NOMO-1 treated with dmso at 0.1 percent for 144 hours (cell line): ENCODE results near the gene OSBPL7.
"Not testable (repeated sequence)": the region's sequence is repeated elsewhere in the genome, so short reads cannot be mapped to it uniquely, and the experiment has no call there.

Experiments used
- DNase-seq: peaks from one replicate; lab custom pipeline; 2025; ENCODE audit not compliant: unreplicated experiment; lab: John Stamatoyannopoulos, UW

OSBPL7 gene

GRCh38 chr17:47774987-47775580, 46.5 kb downstream of the OSBPL7 start:
- no peak for DNase-seq

GRCh38 chr17:47774331-47774730, 47.3 kb downstream of the OSBPL7 start:
- DNase-seq: no peak

- DNase-seq: not testable (repeated sequence)
Measured at GRCh38 chr17:47773649-47774048, 47.9 kb downstream of the OSBPL7 start.

- no peak for DNase-seq
Measured at GRCh38 chr17:47763913-47764582, 57.5 kb downstream of the OSBPL7 start.

GRCh38 chr17:47762728-47763127, 58.9 kb downstream of the OSBPL7 start:
- DNase-seq: no peak

- DNase-seq: no peak
Measured at GRCh38 chr17:47760409-47761140, 61.0 kb downstream of the OSBPL7 start.

GRCh38 chr17:47757386-47757785, 64.2 kb downstream of the OSBPL7 start:
- DNase-seq: no peak
